GM18526 (cell line): ENCODE data around the gene DMPK.

Experiments
- POLR2A ChIP-seq: IDR thresholded peaks from 3 replicates; pipeline ENCODE4 v1.6.1; 2011; ENCODE audit not compliant: insufficient read length; ENCODE audit errors: extremely low read depth

DMPK gene

GRCh38 chr19:45769821-45770191 lies 12.5 kb downstream of the DMPK start:
- TF ChIP-seq POLR2A, result no peak

GRCh38 chr19:45768984-45769782 lies 13.1 kb downstream of the DMPK start, which contains the start of gene SIX5:
Gene SIX5 (minus strand): TSS chr19:45769252. CDS start chr19:45768844, 408 bp downstream.
- peak; percentile 39 for TF ChIP-seq POLR2A

DNA sequence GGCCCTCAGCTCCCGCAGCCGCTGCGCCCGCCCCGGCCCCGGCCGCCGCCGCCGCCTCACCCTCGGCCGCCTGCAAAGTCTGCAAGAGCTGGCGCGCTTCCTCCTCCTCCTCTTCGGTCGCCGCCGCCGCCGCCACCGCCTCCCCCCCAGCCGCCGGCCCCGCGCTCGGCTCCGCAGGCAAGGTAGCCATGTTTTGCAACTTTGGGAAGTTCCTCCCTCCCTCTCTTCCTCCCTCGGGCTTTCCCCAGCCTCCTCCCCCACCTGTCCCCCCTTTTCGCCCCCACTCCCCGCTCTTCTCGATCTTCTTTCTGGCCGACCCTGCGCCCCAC lies 13.7 kb downstream of the DMPK start:
- no peak for TF ChIP-seq POLR2A

DNA sequence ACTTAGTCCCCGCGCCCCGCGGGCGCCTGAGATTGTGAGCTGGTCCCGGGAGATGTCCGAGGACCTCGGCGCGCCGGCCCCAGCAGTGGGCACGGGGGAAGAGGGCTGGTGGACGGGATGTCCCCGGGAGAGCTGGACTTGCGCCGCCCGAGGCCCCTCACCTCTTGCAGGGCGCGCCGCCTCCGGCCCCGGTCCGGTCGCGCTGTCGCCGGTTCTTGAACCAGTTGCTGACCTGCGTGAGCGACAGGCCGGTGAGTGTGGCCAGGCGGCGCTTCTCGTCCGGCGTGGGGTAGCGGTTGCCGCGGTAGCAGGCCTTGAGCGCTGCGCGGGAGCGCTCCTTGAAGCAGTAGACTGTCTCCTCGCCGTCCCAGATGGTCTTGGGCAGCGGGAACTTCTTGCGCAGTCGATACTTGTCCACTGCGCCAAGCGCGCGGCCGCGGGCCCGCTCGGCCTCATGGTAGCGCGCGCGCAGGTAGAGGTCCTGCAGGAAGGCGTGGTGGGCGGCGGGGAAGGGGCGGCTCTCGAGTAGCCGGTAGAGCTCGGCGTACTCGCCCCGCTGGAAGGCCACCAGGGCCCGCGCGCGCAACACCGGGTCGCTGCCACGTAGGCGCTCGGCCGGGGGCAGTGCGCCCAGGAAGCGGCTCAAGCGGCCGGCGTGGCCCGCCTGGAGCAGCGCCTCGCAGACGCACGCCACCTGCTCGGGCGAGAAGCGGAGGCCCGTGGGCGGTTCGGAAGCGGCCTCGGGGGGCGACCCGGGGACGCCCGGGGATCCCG lies 14.2 kb downstream of the DMPK start:
- peak; percentile 39 for TF ChIP-seq POLR2A

GRCh38 chr19:45767410-45767880 lies 14.8 kb downstream of the DMPK start:
- no peak for TF ChIP-seq POLR2A

DNA sequence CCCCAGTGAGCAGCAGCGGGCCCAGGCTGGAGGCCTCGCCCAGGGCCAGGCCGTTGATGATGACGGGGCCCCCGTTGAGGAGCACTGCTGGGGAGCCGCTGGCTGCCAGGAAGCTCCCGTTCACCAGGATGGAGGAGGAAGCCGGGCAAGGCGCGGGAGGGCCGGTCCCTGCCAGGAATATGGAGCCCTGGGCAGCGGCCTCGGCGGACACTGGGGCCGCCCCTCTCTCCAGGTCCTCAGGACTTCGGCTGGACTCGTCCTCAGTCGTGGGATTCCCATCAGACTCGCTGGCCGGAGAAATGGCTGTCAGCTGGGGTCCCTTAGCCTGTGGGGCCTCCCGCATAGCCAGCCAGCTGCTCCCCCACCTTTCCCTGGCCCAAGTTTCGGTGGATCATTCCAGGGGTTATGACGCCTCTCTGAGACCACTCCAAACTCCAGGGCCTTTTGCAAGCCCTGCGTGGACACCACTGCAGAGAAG lies 15.4 kb downstream of the DMPK start:
- no peak for TF ChIP-seq POLR2A

- TF ChIP-seq POLR2A, result no peak
Observed at GRCh38 chr19:45766296-45766868, 15.9 kb downstream of the DMPK start.

GRCh38 chr19:45765702-45766295 lies 16.5 kb downstream of the DMPK start:
- no peak for TF ChIP-seq POLR2A

GRCh38 chr19:45764945-45765701 lies 17.2 kb downstream of the DMPK start:
- TF ChIP-seq POLR2A, result no peak

- no peak for TF ChIP-seq POLR2A
Observed at GRCh38 chr19:45764475-45764874, 17.8 kb downstream of the DMPK start.

DNA sequence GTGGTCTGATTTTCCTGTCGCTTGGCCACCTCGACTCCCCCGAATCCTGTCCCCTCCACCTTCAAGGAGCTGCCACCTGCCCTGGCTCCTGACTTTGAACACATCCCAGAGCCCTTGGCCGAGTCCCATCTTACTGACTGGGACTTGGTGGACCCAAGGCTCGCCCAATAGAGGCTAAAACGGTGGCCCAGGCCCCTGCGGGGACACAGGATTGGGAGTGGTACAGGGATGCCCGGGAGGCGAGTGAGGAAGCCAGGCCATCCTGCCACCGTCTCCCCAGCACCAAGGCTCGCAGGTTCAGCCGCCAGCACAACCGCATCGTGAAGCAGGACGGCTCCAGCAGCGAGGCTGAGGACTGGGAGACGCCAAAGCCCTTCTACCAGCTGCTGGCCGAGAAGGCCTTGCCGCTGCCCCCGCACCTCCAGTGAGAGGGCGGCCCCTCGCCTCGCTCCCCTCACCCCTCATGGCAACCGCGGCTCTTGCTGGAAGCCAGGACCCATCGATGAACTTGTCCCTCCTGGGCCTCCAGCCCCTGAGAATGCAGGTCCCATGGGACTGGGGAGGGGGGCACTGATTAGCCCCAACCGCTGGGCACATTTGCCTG lies 18.5 kb downstream of the DMPK start:
- no peak for TF ChIP-seq POLR2A

DNA sequence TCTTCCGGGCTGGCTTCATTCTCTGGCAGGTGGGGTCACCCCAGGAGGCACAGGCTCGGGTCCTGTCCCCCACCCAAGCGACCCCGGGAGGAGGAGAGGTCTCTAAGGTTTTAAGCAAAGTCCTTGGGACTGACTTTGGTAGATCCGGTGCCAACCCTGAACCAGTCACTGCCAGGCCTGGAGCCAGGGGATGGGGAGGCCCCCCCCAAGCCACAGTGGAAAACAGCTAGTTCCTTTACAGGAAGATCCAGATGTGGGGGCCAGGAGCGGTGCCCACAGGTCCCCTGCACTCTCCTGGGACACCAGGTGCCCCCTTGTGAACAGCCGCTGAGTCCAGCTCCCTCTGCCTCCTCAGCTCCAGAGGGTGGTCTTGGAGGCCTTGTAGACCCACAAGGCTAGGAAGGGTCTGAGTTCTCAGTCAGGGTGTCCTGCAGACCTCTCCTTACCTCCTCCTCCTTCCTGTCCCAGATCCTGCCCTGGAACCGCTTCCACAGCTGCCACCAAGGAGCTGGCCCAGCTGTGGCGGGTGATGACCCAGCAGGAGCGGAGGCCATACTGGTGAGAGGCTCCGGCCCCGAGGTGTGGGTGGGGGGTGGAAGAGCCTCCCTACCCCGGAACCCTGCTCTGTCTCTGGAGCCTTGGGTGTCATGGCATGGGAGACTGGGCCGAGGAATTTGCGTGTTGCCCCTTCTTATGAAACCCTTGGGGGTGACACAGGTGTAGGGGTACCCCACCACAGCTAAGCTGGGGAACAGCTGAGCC lies 19.2 kb downstream of the DMPK start:
- TF ChIP-seq POLR2A, result no peak

DNA sequence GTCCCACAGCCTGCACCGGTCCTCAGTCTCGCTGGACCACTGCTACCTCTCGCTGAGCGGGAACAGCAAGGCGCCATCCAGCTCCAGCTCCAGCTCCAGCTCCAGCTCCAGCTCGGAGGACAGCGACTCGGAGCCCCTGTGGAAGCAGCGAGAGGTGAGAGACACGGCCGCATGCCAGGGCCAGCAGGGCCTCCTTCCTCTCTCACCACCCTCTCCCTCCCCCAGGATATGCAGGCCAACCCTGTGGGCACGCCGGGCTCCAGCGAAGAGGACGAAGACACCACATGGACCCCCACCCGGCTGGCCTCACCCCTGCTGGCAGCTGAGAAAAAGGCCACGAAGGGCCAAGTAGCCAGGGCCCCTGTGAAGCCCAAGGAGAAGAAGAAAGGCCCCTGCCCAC lies 20.6 kb downstream of the DMPK start:
- TF ChIP-seq POLR2A, result no peak

DNA sequence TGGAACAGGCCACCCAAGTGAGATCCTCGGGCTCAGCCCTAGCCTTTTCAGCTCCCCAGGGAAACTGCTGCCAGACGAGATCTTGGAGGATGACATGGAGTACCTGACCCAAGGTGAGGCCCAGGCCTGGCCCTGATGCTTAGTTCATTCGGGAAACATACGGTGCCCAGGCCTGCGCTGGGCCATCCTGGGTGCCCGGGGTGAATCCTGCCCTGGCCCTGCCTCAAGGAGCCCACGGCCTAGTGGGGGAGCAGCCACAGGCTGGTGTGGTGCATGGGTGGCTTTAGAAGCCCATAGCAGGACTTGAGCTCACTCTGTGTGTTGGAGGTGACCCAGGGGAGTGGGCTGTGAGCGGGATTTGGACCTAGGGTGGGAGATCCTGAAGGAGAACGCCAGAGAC lies 23.4 kb downstream of the DMPK start:
- no peak for TF ChIP-seq POLR2A
